GM12878 (cell line): ENCODE data around the gene TRAF3IP3. TPM values are rescaled to one million over a fixed set of nuclear protein-coding genes. Genes with fewer than 3 reads are reported as not detected.

Experiments
- ATAC-seq: fragments of 200-7000 bp; cut with Tn5 transposase; 3 replicates; pipeline ENCODE4 v1.9.1; 2020; ENCODE audit warnings: mild to moderate bottlenecking, moderate library complexity
- BruUV-seq: library from RNA; stranded (reverse); fragments of 400-500 nt; replicated peaks from 2 replicates; lab custom pipeline; 2021; lab: Mats Ljungman, UMichigan
- CTCF ChIA-PET: fragments of 300-600 bp; sonication (Branson Sonifier 250); formaldehyde crosslinking; extraction: SDS; loops from one replicate; lab custom pipeline; 2021; ENCODE audit warnings: inconsistent platforms; lab: Yijun Ruan, JAX
- POLR2A ChIA-PET: fragments of 350-600 bp; formaldehyde crosslinking; extraction: SDS; loops from one replicate; lab custom pipeline; 2021; ENCODE audit warnings: inconsistent platforms; lab: Charles Lee
- RAD21 ChIA-PET: fragments of 300-600 bp; sonication (Branson Sonifier 250); formaldehyde crosslinking; loops from one replicate; lab custom pipeline; 2023; ENCODE audit warnings: antibody characterized with exemption; ENCODE audit not compliant: unreplicated experiment; lab: Charles Lee
- SMC1A ChIA-PET: fragments of 300-600 bp; sonication (Branson Sonifier 250); formaldehyde crosslinking; loops from one replicate; lab custom pipeline; 2023; ENCODE audit not compliant: unreplicated experiment, uncharacterized antibody; lab: Charles Lee
- DNase-seq: peaks from one replicate; pipeline ENCODE4 v3.0.0-alpha.2; 2011; ENCODE audit warnings: low read depth, low spot score
- FAIRE-seq: peaks from 3 replicates; lab custom pipeline; 2011; peaks lifted over from hg19 to GRCh38; lab: Jason Lieb, UNC
- H2AFZ ChIP-seq: 2 replicates; pipeline ENCODE4 v1.6.0; 2011; ENCODE audit warnings: low read depth, low read length, control low read depth; ENCODE audit not compliant: control insufficient read depth
- H3K27ac ChIP-seq: 2 replicates; pipeline ENCODE4 v1.5.1; 2011; ENCODE audit warnings: control low read depth; ENCODE audit not compliant: control insufficient read depth, insufficient read depth
- H3K27me3 ChIP-seq, 2 experiments: replicated peaks in 1 of 2; 2 replicates each; pipeline versions ENCODE4 v1.6.0 to v1.6.1; 2011; ENCODE audit warnings: low read length in 1 of 2; ENCODE audit not compliant: control insufficient read depth in 2 of 2, insufficient read depth in 2 of 2
- H3K36me3 ChIP-seq, 2 experiments: 2 replicates each; pipeline ENCODE4 v1.5.1; 2011; ENCODE audit warnings: low read length in 1 of 2; ENCODE audit not compliant: control insufficient read depth in 2 of 2, insufficient read depth in 2 of 2
- H3K4me1 ChIP-seq: 2 replicates; pipeline ENCODE4 v1.6.1; 2011; ENCODE audit warnings: mild to moderate bottlenecking, low read length, moderate library complexity, mixed read lengths; ENCODE audit not compliant: control insufficient read depth, insufficient read depth
- H3K4me2 ChIP-seq: 2 replicates; pipeline ENCODE4 v1.6.0; 2011; ENCODE audit warnings: control low read depth; ENCODE audit not compliant: control insufficient read depth, insufficient read depth
- H3K4me3 ChIP-seq: fragments of 200-600 bp; sonication (generic); 2 replicates; pipeline ENCODE4 v1.5.1; 2016
- H3K79me2 ChIP-seq: 2 replicates; pipeline ENCODE4 v1.6.0; 2011; ENCODE audit warnings: low read length; ENCODE audit not compliant: control insufficient read depth, insufficient read depth
- H3K9ac ChIP-seq: 2 replicates; pipeline ENCODE4 v1.8.0; 2011; ENCODE audit warnings: low read length, control low read depth, mixed read lengths; ENCODE audit not compliant: control insufficient read depth, insufficient read depth
- H3K9me3 ChIP-seq: replicated peaks from 3 replicates; pipeline ENCODE4 v1.5.1; 2011; ENCODE audit warnings: mild to moderate bottlenecking, low read length; ENCODE audit not compliant: control insufficient read depth, insufficient read depth
- H4K20me1 ChIP-seq: 2 replicates; pipeline ENCODE4 v1.6.0; 2011; ENCODE audit not compliant: control insufficient read depth, insufficient read depth
- BRCA1 ChIP-seq: IDR thresholded peaks from 2 replicates; pipeline ENCODE4 v1.6.1; 2011; ENCODE audit warnings: low read depth, low read length, improper control_type of control experiment
- CHD2 ChIP-seq: IDR thresholded peaks from 2 replicates; pipeline ENCODE4 v1.6.1; 2011; ENCODE audit warnings: low read depth, low read length, improper control_type of control experiment, borderline replicate concordance
- EP300 ChIP-seq, 2 experiments: fragments of 150-350 bp in 1 of 2; IDR thresholded peaks; 2 replicates each; pipeline ENCODE4 v1.6.1; 2011 to 2012; ENCODE audit warnings: low read depth in 2 of 2, low read length in 2 of 2, borderline replicate concordance in 1 of 2, improper control_type of control experiment in 1 of 2, inconsistent platforms in 1 of 2; ENCODE audit not compliant: control insufficient read depth in 1 of 2
- FOXM1 ChIP-seq: IDR thresholded peaks from 2 replicates; pipeline ENCODE4 v1.6.1; 2012; ENCODE audit warnings: low read depth, mild to moderate bottlenecking, inconsistent platforms, low read length, moderate library complexity
- MEF2A ChIP-seq: IDR thresholded peaks from 2 replicates; pipeline ENCODE4 v1.6.1; 2011; ENCODE audit warnings: low read depth, mild to moderate bottlenecking, low read length, moderate library complexity; ENCODE audit not compliant: insufficient read depth
- NFXL1 ChIP-seq: fragments of 450-650 bp; IDR thresholded peaks from 2 replicates; pipeline ENCODE4 v1.6.1; 2017; ENCODE audit warnings: antibody characterized with exemption, mild to moderate bottlenecking, borderline replicate concordance
- NR2F1 ChIP-seq: fragments of 450-650 bp; conservative IDR thresholded peaks from 2 replicates; pipeline ENCODE4 v1.6.1; 2017; ENCODE audit warnings: mild to moderate bottlenecking
- WGBS: methylation state at CpG from one replicate; pipeline ENCODE4 v1.1.6; 2016; ENCODE audit warnings: low lambda C conversion rate; ENCODE audit not compliant: insufficient replicate concordance, insufficient coverage; ENCODE audit errors: missing lambda C conversion rate; 5-methylcytosine and 5-hydroxymethylcytosine counted together
- in situ Hi-C: fragments of 300-500 bp; cut with MboI; formaldehyde crosslinking; loops from 9 replicates; pipeline ENCODE4 v1.14.3; 2018; ENCODE audit warnings: mixed read lengths
- intact Hi-C: fragments of 100-400 bp; cut with micrococcal nuclease; formaldehyde crosslinking; loops from one replicate; pipeline ENCODE4 v1.14.2; 2022; ENCODE audit not compliant: unreplicated experiment
- polyA plus RNA-seq, 11 experiments: library from polyadenylated mRNA; depleted of rRNA in 4 of 11; unstranded in 6 of 11; stranded (reverse) in 5 of 11; fragments of >200 nt; fragmentation: Nextera tagmentation in 4 of 11; fragmentation: Illumina TruSeq in 1 of 11; extraction: Ambion mirVana in 4 of 11; extraction: Trizol in 1 of 11; gene quantifications; 1 replicate in 1 of 11; 2 replicates in 10 of 11; pipeline versions ENCODE4 v1.2.1 to v1.2.3, GENCODE V29; 2011 to 2016; ENCODE audit warnings: inconsistent platforms in 2 of 11, missing spikeins in 2 of 11, low read depth in 1 of 11
- total RNA-seq, 4 experiments: library from RNA; depleted of rRNA in 3 of 4; stranded (reverse); fragments of >200 nt in 3 of 4; fragmentation: Illumina TruSeq in 1 of 4; extraction: Trizol in 1 of 4; gene quantifications; 2 replicates each; pipeline versions ENCODE4 v1.2.1 to v1.2.3, GENCODE V29; 2013 to 2021
- TF ChIP-seq, protein P1 (sequence below): IDR thresholded peaks from 2 replicates; pipeline ENCODE4 v1.6.1; 2011; ENCODE audit warnings: low read depth, mild to moderate bottlenecking, low read length, moderate library complexity, borderline replicate concordance; ENCODE audit errors: extremely low read depth
- TF ChIP-seq, protein P2 (sequence below): fragments of 450-650 bp; IDR thresholded peaks from 2 replicates; pipeline ENCODE4 v1.6.1; 2014; ENCODE audit warnings: mild to moderate bottlenecking

The TRAF3IP3 gene
- total and polyA plus RNA-seq, 10 of the 15 experiments (the other 5 are each of a cell fraction or from before 2014, with no cell fraction given) = 61.6 to 121 (median 96.5) TPM

DNA sequence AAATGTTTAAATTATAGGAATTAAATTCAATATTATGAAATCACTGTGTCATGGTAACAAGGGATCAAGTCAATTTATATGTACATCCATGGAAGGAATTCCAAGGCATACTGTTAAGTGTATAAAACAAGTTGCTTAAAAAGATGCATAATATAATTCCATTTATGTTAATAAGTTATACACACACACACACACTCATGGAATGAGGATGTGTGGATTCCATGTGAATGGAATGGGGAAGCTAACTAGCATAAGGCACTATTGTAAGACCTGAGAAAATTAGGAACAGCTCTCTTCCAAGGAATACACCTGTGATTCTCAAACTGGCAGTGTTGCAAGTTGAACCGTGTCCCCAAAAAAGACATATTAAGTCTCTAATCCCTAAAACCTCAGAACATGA is 17.6 kb upstream of the TRAF3IP3 start:
- intact Hi-C loops = no loop called here
- ChIA-PET SMC1A (interaction anchor here (1.1 to 2.0 kb wide), 3 partner anchors 11 to 75 kb away, joined by 3 to 9 read pairs (median 4); no protein-coding TSS in a partner anchor), CTCF (interaction anchor here (3.0 kb wide), 1 partner anchor 10 kb away, joined by 36 read pairs; no protein-coding TSS in a partner anchor), POLR2A (interaction anchor here (1.1 to 1.3 kb wide), 3 partner anchors 11 to 80 kb away, joined by 3 to 5 read pairs (median 3); no protein-coding TSS in a partner anchor), RAD21 (interaction anchor here (0.9 to 2.1 kb wide), 2 partner anchors 10 to 45 kb away, joined by 3 to 8 read pairs; no protein-coding TSS in a partner anchor)
- Histone ChIP-seq H3K36me3 (no peaks in the 10 kb centered on the region), H3K9me3 (no peaks in the 10 kb centered on the region), H3K79me2 (no peaks in the 10 kb centered on the region), H3K4me2 (no peak overlapping the region), H2AFZ (no peak overlapping the region), H4K20me1 (no peaks in the 10 kb centered on the region), H3K4me3 (no peak overlapping the region), H3K9ac (no peak overlapping the region), H3K27me3 (no peaks in the 10 kb centered on the region), H3K27ac (no peak overlapping the region), H3K4me1 (no peaks in the 10 kb centered on the region; the same call in 1 of the 2 replicates)
- in situ Hi-C loops = no loop called here
- BruUV-seq = no TSS peak
- 71% methylated on average over 1 of the region's 1 CpG for WGBS
- TF ChIP-seq MEF2A (no peak), NR2F1 (no peak), NFXL1 (no peak), BRCA1 (no peak), FOXM1 (no peak), EP300 (IDR thresholded peaks at IDR 0.05; ENCODE audit: borderline replicate concordance in 1 of 2, control insufficient read depth in 1 of 2, low read depth in 2 of 2, low read length in 2 of 2) (no peak), CHD2 (no peak)
- TF ChIP-seq, protein P1, sequence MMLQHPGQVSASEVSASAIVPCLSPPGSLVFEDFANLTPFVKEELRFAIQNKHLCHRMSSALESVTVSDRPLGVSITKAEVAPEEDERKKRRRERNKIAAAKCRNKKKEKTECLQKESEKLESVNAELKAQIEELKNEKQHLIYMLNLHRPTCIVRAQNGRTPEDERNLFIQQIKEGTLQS = no peak
- TF ChIP-seq, protein P2, sequence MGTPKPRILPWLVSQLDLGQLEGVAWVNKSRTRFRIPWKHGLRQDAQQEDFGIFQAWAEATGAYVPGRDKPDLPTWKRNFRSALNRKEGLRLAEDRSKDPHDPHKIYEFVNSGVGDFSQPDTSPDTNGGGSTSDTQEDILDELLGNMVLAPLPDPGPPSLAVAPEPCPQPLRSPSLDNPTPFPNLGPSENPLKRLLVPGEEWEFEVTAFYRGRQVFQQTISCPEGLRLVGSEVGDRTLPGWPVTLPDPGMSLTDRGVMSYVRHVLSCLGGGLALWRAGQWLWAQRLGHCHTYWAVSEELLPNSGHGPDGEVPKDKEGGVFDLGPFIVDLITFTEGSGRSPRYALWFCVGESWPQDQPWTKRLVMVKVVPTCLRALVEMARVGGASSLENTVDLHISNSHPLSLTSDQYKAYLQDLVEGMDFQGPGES = no peak
- no peak for DNase-seq
- ATAC-seq = no peak
- FAIRE-seq = no peak
